ENCODE data around the gene OR5AC2. TPM values are rescaled to one million over a fixed set of nuclear protein-coding genes. Genes with fewer than 3 reads are reported as not detected.

The OR5AC2 gene, protein sequence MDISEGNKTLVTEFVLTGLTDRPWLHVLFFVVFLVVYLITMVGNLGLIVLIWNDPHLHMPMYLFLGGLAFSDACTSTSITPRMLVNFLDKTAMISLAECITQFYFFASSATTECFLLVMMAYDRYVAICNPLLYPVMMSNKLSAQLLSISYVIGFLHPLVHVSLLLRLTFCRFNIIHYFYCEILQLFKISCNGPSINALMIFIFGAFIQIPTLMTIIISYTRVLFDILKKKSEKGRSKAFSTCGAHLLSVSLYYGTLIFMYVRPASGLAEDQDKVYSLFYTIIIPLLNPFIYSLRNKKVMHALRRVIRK
- total RNA-seq (ENCODE audit: unreplicated experiment): not detected
- long read RNA-seq: 0 reads

DNA sequence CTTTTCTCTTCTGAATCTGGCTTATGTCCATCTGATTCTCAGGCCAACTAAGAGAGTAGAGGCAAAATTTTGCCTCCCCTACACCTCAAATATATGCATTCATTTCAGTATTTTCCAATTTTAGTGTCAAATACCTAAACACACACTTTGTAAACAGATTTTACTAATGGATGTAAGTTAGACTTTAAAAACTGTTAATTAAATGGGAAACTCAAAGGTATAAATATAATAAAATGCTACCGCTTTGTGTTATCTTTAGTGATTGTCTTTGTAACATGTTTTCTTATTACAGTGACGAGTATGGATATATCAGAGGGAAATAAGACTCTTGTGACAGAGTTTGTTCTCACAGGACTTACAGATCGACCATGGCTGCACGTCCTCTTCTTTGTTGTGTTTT, at the start of gene OR5AC2:
Gene OR5AC2 (plus strand): TSS at position 301 of the 400 bp plus-strand sequence. CDS start 0 bp downstream, at position 301.
- TF ChIP-seq, protein P1, sequence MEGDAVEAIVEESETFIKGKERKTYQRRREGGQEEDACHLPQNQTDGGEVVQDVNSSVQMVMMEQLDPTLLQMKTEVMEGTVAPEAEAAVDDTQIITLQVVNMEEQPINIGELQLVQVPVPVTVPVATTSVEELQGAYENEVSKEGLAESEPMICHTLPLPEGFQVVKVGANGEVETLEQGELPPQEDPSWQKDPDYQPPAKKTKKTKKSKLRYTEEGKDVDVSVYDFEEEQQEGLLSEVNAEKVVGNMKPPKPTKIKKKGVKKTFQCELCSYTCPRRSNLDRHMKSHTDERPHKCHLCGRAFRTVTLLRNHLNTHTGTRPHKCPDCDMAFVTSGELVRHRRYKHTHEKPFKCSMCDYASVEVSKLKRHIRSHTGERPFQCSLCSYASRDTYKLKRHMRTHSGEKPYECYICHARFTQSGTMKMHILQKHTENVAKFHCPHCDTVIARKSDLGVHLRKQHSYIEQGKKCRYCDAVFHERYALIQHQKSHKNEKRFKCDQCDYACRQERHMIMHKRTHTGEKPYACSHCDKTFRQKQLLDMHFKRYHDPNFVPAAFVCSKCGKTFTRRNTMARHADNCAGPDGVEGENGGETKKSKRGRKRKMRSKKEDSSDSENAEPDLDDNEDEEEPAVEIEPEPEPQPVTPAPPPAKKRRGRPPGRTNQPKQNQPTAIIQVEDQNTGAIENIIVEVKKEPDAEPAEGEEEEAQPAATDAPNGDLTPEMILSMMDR (IDR thresholded peaks at IDR 0.05; ENCODE audit: partially characterized antibody, unreplicated experiment): no peak
- Mint-ChIP-seq H3K4me3 (ENCODE audit: unreplicated experiment) (no peak within 1 kb of the TSS), H3K27me3 (ENCODE audit: unreplicated experiment) (no peaks in the 10 kb centered on the region), H3K27ac (ENCODE audit: unreplicated experiment) (no peak within 1 kb of the TSS), H3K4me1 (ENCODE audit: low read depth, unreplicated experiment) (no peaks in the 10 kb centered on the region), H3K36me3 (ENCODE audit: unreplicated experiment) (no peaks in the 10 kb centered on the region), H3K9me3 (ENCODE audit: unreplicated experiment) (no peaks in the 10 kb centered on the region)
- no peak for DNase-seq

- Mint-ChIP-seq H3K27me3 (ENCODE audit: unreplicated experiment) (no peaks in the 10 kb centered on the region), H3K36me3 (ENCODE audit: unreplicated experiment) (peaks cover 16% of the 10 kb centered on the region), H3K4me3 (ENCODE audit: unreplicated experiment) (no peak overlapping the region), H3K4me1 (ENCODE audit: low read depth, unreplicated experiment) (no peaks in the 10 kb centered on the region), H3K9me3 (ENCODE audit: unreplicated experiment) (peaks cover 7% of the 10 kb centered on the region), H3K27ac (ENCODE audit: unreplicated experiment) (no peak overlapping the region)
- TF ChIP-seq, protein P1 (IDR thresholded peaks at IDR 0.05; ENCODE audit: partially characterized antibody, unreplicated experiment): no peak
- no peak for DNase-seq
These were observed 48.7 kb upstream of the OR5AC2 start for GRCh38 chr3:98038286-98038685.

DNA sequence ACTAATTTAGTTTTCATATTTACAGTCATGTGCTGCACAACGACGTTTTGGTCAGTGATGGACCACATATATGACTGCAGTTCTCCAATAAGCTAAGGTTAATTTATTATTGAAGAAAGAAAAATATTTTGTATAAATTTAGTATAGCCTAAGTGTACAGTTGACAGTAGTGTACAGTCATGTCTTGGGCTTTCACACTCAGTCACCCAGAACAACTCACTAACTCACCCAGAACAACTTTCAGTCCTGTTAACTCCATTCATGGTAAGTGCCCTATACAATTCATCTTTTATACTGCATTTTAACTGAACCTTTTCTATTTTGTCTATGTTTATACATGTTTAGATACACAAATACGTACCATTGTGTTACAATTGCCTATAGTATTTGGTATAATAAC, 48.1 kb upstream of the OR5AC2 start:
- Mint-ChIP-seq H3K9me3 (ENCODE audit: unreplicated experiment) (peaks cover 7% of the 10 kb centered on the region), H3K4me1 (ENCODE audit: low read depth, unreplicated experiment) (no peaks in the 10 kb centered on the region), H3K36me3 (ENCODE audit: unreplicated experiment) (peaks cover 16% of the 10 kb centered on the region), H3K27ac (ENCODE audit: unreplicated experiment) (no peak overlapping the region), H3K4me3 (ENCODE audit: unreplicated experiment) (no peak overlapping the region), H3K27me3 (ENCODE audit: unreplicated experiment) (no peaks in the 10 kb centered on the region)
- TF ChIP-seq, protein P1 (IDR thresholded peaks at IDR 0.05; ENCODE audit: partially characterized antibody, unreplicated experiment): no peak
- no peak for DNase-seq

GRCh38 chr3:98039322-98040024, 47.5 kb upstream of the OR5AC2 start:
- Mint-ChIP-seq H3K36me3 (ENCODE audit: unreplicated experiment) (peaks cover 16% of the 10 kb centered on the region), H3K27ac (ENCODE audit: unreplicated experiment) (peak overlapping the region; percentile 79), H3K9me3 (ENCODE audit: unreplicated experiment) (peaks cover 7% of the 10 kb centered on the region), H3K27me3 (ENCODE audit: unreplicated experiment) (no peaks in the 10 kb centered on the region), H3K4me3 (ENCODE audit: unreplicated experiment) (peak overlapping the region; percentile 93), H3K4me1 (ENCODE audit: low read depth, unreplicated experiment) (no peaks in the 10 kb centered on the region)
- DNase-seq: peak; percentile 60
- TF ChIP-seq, protein P1 (IDR thresholded peaks at IDR 0.05; ENCODE audit: partially characterized antibody, unreplicated experiment): peak; percentile 96

GRCh38 chr3:98041350-98041749, 45.6 kb upstream of the OR5AC2 start:
- no peak for DNase-seq
- no peaks in the 10 kb centered on the region for H3K27me3 Mint-ChIP-seq (ENCODE audit: unreplicated experiment)
- no peak overlapping the region for H3K27ac Mint-ChIP-seq (ENCODE audit: unreplicated experiment)
- H3K9me3 Mint-ChIP-seq (ENCODE audit: unreplicated experiment): peaks cover 7% of the 10 kb centered on the region
- peaks cover 16% of the 10 kb centered on the region for H3K36me3 Mint-ChIP-seq (ENCODE audit: unreplicated experiment)
- H3K4me3 Mint-ChIP-seq (ENCODE audit: unreplicated experiment): no peak overlapping the region
- H3K4me1 Mint-ChIP-seq (ENCODE audit: low read depth, unreplicated experiment): no peaks in the 10 kb centered on the region
- TF ChIP-seq, protein P1 (IDR thresholded peaks at IDR 0.05; ENCODE audit: partially characterized antibody, unreplicated experiment): no peak

Data from glutamatergic neuron (in vitro differentiated cells).